Urinary bladder (tissue), 4 donors: ENCODE measurements around the gene KRT33A. TPM values are rescaled to one million over a fixed set of nuclear protein-coding genes. Genes with fewer than 3 reads are reported as not detected.

Experiments
- DNase-seq: peaks from one replicate; pipeline ENCODE4 v3.0.0-alpha.2; 2015; ENCODE audit errors: extremely low spot score
- H3K27ac ChIP-seq: one replicate; pipeline ENCODE4 v1.5.1; 2013; ENCODE audit warnings: low read depth, mild to moderate bottlenecking, moderate library complexity
- H3K36me3 ChIP-seq: one replicate; pipeline ENCODE4 v1.6.1; 2013; ENCODE audit warnings: mild to moderate bottlenecking, moderate library complexity; ENCODE audit not compliant: insufficient read depth
- H3K4me1 ChIP-seq: one replicate; pipeline ENCODE4 v1.6.1; 2013; ENCODE audit warnings: mild to moderate bottlenecking, moderate library complexity; ENCODE audit not compliant: insufficient read depth
- H3K4me3 ChIP-seq: one replicate; pipeline ENCODE4 v1.5.1; 2013; ENCODE audit warnings: low read depth, low read length
- WGBS: extraction: QIAGEN DNeasy Blood & Tissue Kit; methylation state at CpG from one replicate; pipeline ENCODE4 v1.1.7; 2013; 5-methylcytosine and 5-hydroxymethylcytosine counted together
- polyA plus RNA-seq: library from polyadenylated mRNA; stranded (reverse); fragments of 200-250 nt; gene quantifications from one replicate; pipeline ENCODE4 v1.2.3, GENCODE V29; 2013
- total RNA-seq: library from RNA; depleted of rRNA; stranded (reverse); fragments of >200 nt; gene quantifications from one replicate; pipeline ENCODE4 v1.2.3, GENCODE V29; 2014
- donor health status: healthy with polysubstance abuse.
- donor health status: healthy.

The KRT33A gene
- total and polyA plus RNA-seq, 2 donors: not detected

GRCh38 chr17:41315814-41316445, 34.7 kb downstream of the KRT33A start:
- Histone ChIP-seq H3K4me3 (no peak overlapping the region), H3K36me3 (no peaks in the 10 kb centered on the region), H3K4me1 (no peaks in the 10 kb centered on the region), H3K27ac (no peak overlapping the region)
- DNase-seq: no peak
- WGBS: 69% methylated on average over 17 of the region's 17 CpGs

GRCh38 chr17:41315204-41315794, 35.3 kb downstream of the KRT33A start, which contains the start of gene KRTAP17-1:
Gene KRTAP17-1, minus strand, starts transcription at chr17:41315710. Its CDS starts 60 bp downstream, at chr17:41315650.
- no peak within 1 kb of the TSS for H3K4me3 ChIP-seq
- no peak for DNase-seq
- WGBS: 70% methylated on average over 24 of the region's 24 CpGs
- H3K27ac ChIP-seq: no peak within 1 kb of the TSS
- no peaks in the 10 kb centered on the region for H3K4me1 ChIP-seq
- no peaks in the 10 kb centered on the region for H3K36me3 ChIP-seq

GRCh38 chr17:41311111-41311510, 39.5 kb downstream of the KRT33A start:
- no peaks in the 10 kb centered on the region for H3K36me3 ChIP-seq
- H3K27ac ChIP-seq: no peak overlapping the region
- 78% methylated on average over 1 of the region's 1 CpG for WGBS
- H3K4me1 ChIP-seq: no peaks in the 10 kb centered on the region
- no peak overlapping the region for H3K4me3 ChIP-seq
- no peak for DNase-seq

GRCh38 chr17:41308918-41309359, 41.7 kb downstream of the KRT33A start, which contains the start of gene KRTAP16-1:
Gene KRTAP16-1, minus strand, starts transcription at chr17:41309309. Its CDS starts 56 bp downstream, at chr17:41309253.
- no peaks in the 10 kb centered on the region for H3K4me1 ChIP-seq
- H3K27ac ChIP-seq: no peak within 1 kb of the TSS
- 64% methylated on average over 7 of the region's 7 CpGs for WGBS
- H3K4me3 ChIP-seq: no peak within 1 kb of the TSS
- DNase-seq: no peak
- H3K36me3 ChIP-seq: no peaks in the 10 kb centered on the region

GRCh38 chr17:41308251-41308917, 42.2 kb downstream of the KRT33A start:
- H3K27ac ChIP-seq: no peak overlapping the region
- no peaks in the 10 kb centered on the region for H3K36me3 ChIP-seq
- no peak for DNase-seq
- no peaks in the 10 kb centered on the region for H3K4me1 ChIP-seq
- 50% methylated on average over 10 of the region's 10 CpGs for WGBS
- no peak overlapping the region for H3K4me3 ChIP-seq

- DNase-seq: no peak
- Histone ChIP-seq H3K4me3 (no peak overlapping the region), H3K27ac (no peak overlapping the region), H3K4me1 (no peaks in the 10 kb centered on the region), H3K36me3 (no peaks in the 10 kb centered on the region)
- 78% methylated on average over 9 of the region's 9 CpGs for WGBS
Measured at GRCh38 chr17:41307647-41308046, 43.0 kb downstream of the KRT33A start.

GRCh38 chr17:41304091-41304490, 46.5 kb downstream of the KRT33A start:
- no peaks in the 10 kb centered on the region for H3K36me3 ChIP-seq
- no peak overlapping the region for H3K4me3 ChIP-seq
- no peak overlapping the region for H3K27ac ChIP-seq
- 84% methylated on average over 12 of the region's 12 CpGs for WGBS
- no peaks in the 10 kb centered on the region for H3K4me1 ChIP-seq
- no peak for DNase-seq

GRCh38 chr17:41302981-41303380, 47.6 kb downstream of the KRT33A start:
- H3K4me3 ChIP-seq: no peak overlapping the region
- H3K36me3 ChIP-seq: no peaks in the 10 kb centered on the region
- H3K4me1 ChIP-seq: no peaks in the 10 kb centered on the region
- DNase-seq: no peak
- no peak overlapping the region for H3K27ac ChIP-seq
- WGBS: 89% methylated on average over 4 of the region's 4 CpGs

GRCh38 chr17:41301916-41302901, 48.4 kb downstream of the KRT33A start, which contains the start of gene KRTAP29-1:
Gene KRTAP29-1, minus strand, starts transcription at chr17:41302851. Its CDS starts 0 bp downstream, at chr17:41302851.
- no peaks in the 10 kb centered on the region for H3K36me3 ChIP-seq
- WGBS: 65% methylated on average over 11 of the region's 11 CpGs

GRCh38 chr17:41301204-41301790, 49.3 kb downstream of the KRT33A start:
- H3K4me3 ChIP-seq: no peak overlapping the region
- H3K4me1 ChIP-seq: no peaks in the 10 kb centered on the region
- no peak overlapping the region for H3K27ac ChIP-seq
- 67% methylated on average over 5 of the region's 5 CpGs for WGBS
- DNase-seq: peak; percentile 67
- H3K36me3 ChIP-seq: no peaks in the 10 kb centered on the region

More at GRCh38 chr17:41301916-41302901, 48.4 kb downstream of the KRT33A start, which contains the start of gene KRTAP29-1:
- Histone ChIP-seq H3K27ac (no peak within 1 kb of the TSS), H3K4me1 (no peaks in the 10 kb centered on the region), H3K4me3 (no peak within 1 kb of the TSS)
- DNase-seq: no peak

- 84% methylated on average over 20 of the region's 20 CpGs for WGBS
- Histone ChIP-seq H3K4me3 (no peak overlapping the region), H3K4me1 (no peaks in the 10 kb centered on the region), H3K36me3 (no peaks in the 10 kb centered on the region), H3K27ac (no peak overlapping the region)
- no peak for DNase-seq
Measured at GRCh38 chr17:41298458-41299135, 52.0 kb downstream of the KRT33A start.

- H3K4me3 ChIP-seq: no peak overlapping the region
- 20% methylated on average over 1 of the region's 1 CpG for WGBS
- peak; percentile 50 for DNase-seq
- no peak overlapping the region for H3K27ac ChIP-seq
- no peaks in the 10 kb centered on the region for H3K36me3 ChIP-seq
- H3K4me1 ChIP-seq: no peaks in the 10 kb centered on the region
Measured at GRCh38 chr17:41296846-41297245, 53.8 kb downstream of the KRT33A start.
